ENCODE measurements around the gene RASGRP3.

Gene RASGRP3

DNA sequence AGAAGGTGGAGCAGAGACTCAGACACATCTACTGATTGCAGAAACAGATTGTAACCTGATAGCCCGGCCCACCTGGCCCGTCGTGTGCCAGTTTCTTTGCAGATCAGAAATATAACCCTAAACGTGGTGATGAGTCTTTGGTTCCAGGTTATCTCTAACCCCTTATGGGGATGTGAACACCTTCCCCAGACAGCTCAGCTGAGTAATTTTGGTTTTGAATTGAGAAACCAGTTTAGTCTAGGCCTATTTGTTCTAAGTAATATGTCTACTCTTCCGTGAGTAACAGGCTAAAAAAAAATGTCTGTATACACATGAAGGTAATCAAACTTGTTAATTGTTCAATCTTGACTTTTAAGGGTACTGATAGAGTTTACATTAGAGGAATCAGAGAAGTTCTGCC, 35.7 kb downstream of the RASGRP3 start:
- TF ChIP-seq GATA3 (IDR thresholded peaks at IDR 0.05; ENCODE audit: low read depth, low read length) (no peak), GATA2 (IDR thresholded peaks at IDR 0.05; ENCODE audit: low read depth, low read length) (no peak)

DNA sequence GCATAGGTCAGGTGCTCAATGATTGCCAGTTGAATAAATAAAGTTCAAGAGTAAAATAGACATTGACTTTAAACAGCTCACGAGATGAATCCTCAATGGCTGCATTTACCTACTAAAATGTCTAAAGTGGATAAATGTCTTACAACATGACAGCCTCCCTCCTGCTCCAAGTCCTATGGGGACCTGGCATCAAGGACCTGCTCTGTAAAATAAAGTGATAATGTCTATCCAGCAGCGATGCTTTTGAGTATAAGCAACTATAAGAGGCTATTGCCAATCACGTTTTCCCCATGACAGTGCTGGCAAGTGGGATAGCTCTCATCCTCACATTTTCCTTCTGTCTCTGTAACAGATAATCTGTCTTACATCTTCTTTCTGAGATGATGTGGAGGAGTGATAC, 37.0 kb downstream of the RASGRP3 start:
- TF ChIP-seq GATA2 (IDR thresholded peaks at IDR 0.05; ENCODE audit: low read depth, low read length) (no peak), GATA3 (IDR thresholded peaks at IDR 0.05; ENCODE audit: low read depth, low read length) (no peak)

DNA sequence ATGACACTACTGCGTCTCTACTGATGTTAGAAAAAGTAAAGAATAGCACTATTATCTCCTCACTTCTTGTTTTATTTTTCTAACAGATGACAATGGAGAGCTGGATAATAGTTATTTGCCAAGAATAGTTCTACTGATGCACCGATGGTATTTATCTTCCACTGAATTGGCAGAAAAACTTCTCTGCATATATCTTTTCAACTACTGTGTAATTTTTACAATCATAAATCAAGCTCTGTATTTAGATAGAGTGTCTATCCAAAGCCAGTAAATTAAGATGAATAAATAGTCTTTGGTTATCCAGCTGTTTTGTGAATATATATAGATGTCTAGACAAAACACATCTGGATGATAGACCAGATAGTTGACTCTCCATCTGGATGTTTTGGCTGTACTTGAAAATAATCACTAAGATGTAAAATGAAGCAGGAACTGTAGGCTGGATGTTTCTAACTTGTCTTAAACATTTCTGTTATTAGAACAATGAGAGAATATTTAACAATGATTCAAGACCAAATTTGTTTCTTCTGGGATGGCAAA, 40.1 kb downstream of the RASGRP3 start:
- no peak for TF ChIP-seq GATA3 (IDR thresholded peaks at IDR 0.05; ENCODE audit: low read depth, low read length)
- no peak for TF ChIP-seq GATA2 (IDR thresholded peaks at IDR 0.05; ENCODE audit: low read depth, low read length)

- TF ChIP-seq GATA2 (IDR thresholded peaks at IDR 0.05; ENCODE audit: low read depth, low read length) (no peak), GATA3 (IDR thresholded peaks at IDR 0.05; ENCODE audit: low read depth, low read length) (no peak)
Measured at GRCh38 chr2:33518200-33518599, 41.8 kb downstream of the RASGRP3 start.

DNA sequence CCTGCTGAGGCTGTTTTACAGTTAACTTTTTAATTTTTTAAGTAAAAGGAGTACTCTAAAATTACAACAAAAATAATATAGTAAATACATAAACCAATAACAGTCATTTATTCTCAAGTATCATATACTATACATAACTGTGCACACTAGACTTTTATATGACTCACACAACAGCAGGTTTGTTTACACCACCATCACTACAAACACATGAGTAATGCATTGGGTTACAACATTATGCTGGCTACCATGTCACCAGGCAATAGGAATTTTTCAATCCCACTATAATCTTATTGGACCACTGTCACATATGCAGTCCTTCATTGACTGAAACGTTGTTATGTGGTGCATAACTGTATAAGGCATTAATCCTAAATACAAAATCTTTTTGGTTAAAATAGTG, 42.5 kb downstream of the RASGRP3 start:
- TF ChIP-seq GATA3 (IDR thresholded peaks at IDR 0.05; ENCODE audit: low read depth, low read length) (no peak), GATA2 (IDR thresholded peaks at IDR 0.05; ENCODE audit: low read depth, low read length) (no peak)

GRCh38 chr2:33521791-33522281, 45.4 kb downstream of the RASGRP3 start:
- TF ChIP-seq GATA3 (IDR thresholded peaks at IDR 0.05; ENCODE audit: low read depth, low read length) = no peak
- no peak for TF ChIP-seq GATA2 (IDR thresholded peaks at IDR 0.05; ENCODE audit: low read depth, low read length)

- TF ChIP-seq GATA2 (IDR thresholded peaks at IDR 0.05; ENCODE audit: low read depth, low read length) (no peak), GATA3 (IDR thresholded peaks at IDR 0.05; ENCODE audit: low read depth, low read length) (no peak)
Measured at GRCh38 chr2:33522576-33522975, 46.1 kb downstream of the RASGRP3 start.

DNA sequence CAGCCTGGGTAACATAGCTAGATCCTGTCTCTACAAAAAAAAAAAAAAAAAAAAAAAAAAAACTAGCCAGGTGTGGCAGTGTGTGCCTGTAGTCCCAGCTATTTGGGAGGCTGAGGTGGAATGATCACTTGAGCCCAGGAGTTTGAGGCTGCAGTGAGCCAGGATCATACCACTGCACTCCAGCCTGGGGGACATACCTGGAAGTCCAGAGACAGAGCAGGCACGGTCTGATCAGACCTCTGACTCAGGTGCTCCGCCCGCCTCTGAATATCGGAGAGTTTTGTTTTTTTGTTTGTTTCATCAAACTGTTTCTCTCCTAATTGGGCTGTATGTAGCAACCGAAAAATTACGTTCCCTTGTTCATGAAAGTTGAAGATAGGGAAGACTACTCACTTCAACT, 49.2 kb downstream of the RASGRP3 start:
- no peak for TF ChIP-seq GATA2 (IDR thresholded peaks at IDR 0.05; ENCODE audit: low read depth, low read length)
- TF ChIP-seq GATA3 (IDR thresholded peaks at IDR 0.05; ENCODE audit: low read depth, low read length) = no peak

DNA sequence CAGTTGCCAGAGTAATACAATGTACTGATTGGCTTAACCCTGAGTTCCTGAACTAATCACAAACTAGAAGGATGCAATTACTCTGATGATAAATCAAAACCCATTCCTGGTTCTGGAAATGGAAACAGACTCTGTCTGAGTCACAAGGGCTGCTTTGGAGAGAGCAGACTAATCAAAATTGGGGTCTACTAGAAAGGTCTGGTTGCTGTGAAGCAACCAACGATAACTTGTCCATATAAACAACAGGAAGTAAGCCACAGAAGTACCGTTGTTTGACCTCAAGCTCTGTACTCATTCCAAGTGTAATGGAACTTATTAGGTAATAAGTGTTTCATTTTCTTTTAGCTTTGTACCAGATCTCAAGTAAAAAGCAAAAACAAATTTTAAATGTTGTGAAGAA, 49.7 kb downstream of the RASGRP3 start:
- TF ChIP-seq GATA2 (IDR thresholded peaks at IDR 0.05; ENCODE audit: low read depth, low read length) (no peak), GATA3 (IDR thresholded peaks at IDR 0.05; ENCODE audit: low read depth, low read length) (no peak)

DNA sequence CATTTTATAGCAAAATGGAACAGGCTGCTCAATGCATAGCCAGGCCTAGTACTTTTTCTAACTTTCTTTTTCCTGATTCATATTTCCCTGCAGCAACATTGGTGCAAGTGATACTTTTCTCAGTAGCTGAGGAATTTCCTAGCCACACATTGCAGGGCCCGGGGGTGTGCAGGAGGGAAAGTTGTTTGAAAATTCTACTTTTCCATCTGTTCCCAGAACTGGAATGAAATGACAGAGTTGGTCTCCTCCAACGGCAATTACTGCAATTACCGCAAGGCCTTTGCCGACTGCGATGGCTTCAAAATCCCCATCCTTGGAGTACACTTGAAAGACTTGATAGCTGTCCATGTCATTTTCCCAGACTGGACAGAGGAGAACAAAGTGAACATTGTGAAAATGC, 50.5 kb downstream of the RASGRP3 start:
- TF ChIP-seq GATA3 (IDR thresholded peaks at IDR 0.05; ENCODE audit: low read depth, low read length) (no peak), GATA2 (IDR thresholded peaks at IDR 0.05; ENCODE audit: low read depth, low read length) (no peak)

DNA sequence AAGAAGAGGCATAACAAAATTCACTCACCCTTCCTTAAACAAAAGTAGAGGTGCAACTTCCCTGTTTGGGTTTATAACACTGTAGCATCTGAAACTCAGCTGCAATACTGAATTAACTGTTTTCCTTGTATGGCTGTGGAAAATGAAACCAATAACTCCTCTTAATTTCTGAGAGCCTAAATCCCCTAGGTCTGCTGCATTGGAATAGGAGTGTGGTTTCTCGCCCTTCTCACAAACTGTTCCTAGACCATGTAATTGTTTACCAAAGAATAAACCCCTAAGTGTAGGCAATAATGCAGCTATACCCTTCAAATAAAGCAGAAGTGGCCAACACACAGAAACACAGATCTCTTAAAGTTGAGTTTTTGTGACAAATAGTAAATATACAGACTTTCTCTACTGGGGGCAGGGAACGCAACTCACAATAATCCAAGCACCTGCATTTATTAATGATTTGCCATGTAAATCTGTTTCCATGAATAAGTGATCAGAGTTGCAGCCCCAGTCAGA, 52.0 kb downstream of the RASGRP3 start:
- TF ChIP-seq GATA3 (IDR thresholded peaks at IDR 0.05; ENCODE audit: low read depth, low read length) (no peak), GATA2 (IDR thresholded peaks at IDR 0.05; ENCODE audit: low read depth, low read length) (no peak)

DNA sequence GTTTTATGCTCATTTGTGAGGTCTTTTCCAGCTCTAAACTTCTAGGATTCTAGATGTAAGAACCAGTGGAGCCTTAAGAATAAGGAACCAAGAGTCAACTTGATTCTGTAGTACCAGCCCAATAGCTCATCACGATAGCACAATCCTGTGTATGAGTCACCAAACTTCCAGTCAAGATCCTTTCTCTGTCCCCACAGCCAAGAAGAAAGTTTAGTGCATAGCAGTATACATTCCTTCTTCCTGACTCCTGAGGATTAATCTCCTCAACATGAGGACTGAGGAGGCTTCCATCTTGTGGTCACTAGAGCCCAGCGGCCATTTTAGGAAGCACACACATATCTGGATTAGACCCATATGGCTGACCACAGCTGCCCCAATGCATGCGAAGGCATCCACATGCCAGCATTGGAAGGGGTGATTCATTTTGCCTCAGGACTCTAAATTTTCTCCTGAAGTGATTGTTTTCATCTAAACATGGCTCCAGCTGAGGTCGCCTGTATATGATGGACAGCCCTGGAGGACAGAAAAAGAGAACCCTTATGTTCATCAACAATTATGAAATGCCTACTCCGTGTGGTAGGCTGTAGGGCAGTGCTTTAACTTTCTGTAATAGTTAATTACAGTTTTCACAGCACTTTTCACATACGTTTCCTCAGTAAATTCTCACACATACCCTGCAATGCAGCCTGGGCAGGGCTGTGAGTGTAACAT, 53.5 kb downstream of the RASGRP3 start:
- no peak for TF ChIP-seq GATA3 (IDR thresholded peaks at IDR 0.05; ENCODE audit: low read depth, low read length)
- no peak for TF ChIP-seq GATA2 (IDR thresholded peaks at IDR 0.05; ENCODE audit: low read depth, low read length)

GRCh38 chr2:33530690-33531548, 54.5 kb downstream of the RASGRP3 start:
- no peak for TF ChIP-seq GATA2 (IDR thresholded peaks at IDR 0.05; ENCODE audit: low read depth, low read length)
- TF ChIP-seq GATA3 (IDR thresholded peaks at IDR 0.05; ENCODE audit: low read depth, low read length) = no peak

DNA sequence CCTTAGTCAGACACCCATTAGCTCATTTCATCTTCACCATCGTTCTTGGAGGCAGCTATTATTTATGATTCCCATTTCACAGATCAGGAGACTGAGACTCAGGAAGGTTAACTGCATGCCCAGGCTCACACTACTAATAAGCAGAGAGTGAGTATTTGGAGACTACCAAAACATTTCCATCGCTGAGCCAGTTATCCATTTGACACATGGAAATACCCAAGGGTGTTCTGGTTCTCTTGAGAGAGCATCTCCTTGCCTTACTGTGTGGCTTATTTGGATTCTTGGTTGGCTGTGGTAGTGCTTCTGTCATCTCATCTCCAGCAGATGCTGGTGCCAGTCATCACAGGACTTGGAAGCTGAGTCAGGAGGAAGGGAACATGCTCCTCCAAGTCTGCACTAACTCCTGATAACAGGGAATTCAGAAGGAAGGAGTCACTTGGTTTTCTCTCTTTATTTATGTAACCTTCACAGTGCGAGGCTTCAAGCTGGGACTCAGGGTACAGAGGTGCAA, 55.2 kb downstream of the RASGRP3 start:
- TF ChIP-seq GATA3 (IDR thresholded peaks at IDR 0.05; ENCODE audit: low read depth, low read length) (no peak), GATA2 (IDR thresholded peaks at IDR 0.05; ENCODE audit: low read depth, low read length) (no peak)

Measured in SH-SY5Y (cell line).